D721Med (cell line): ENCODE measurements around the gene PLEKHM1.

Experiments used
- DNase-seq: peaks from one replicate; pipeline ENCODE4 v3.0.0; 2011; ENCODE audit warnings: low spot score; ENCODE audit not compliant: insufficient read length
- FAIRE-seq: peaks from 2 replicates; lab custom pipeline; 2011; peaks lifted over from hg19 to GRCh38; lab: Jason Lieb, UNC
- TF ChIP-seq, protein P1 (sequence below): IDR thresholded peaks from 2 replicates; pipeline ENCODE4 v1.5.1; 2012; ENCODE audit warnings: mild to moderate bottlenecking, control low read depth; ENCODE audit not compliant: insufficient read depth; ENCODE audit errors: missing control alignments

The PLEKHM1 gene

DNA sequence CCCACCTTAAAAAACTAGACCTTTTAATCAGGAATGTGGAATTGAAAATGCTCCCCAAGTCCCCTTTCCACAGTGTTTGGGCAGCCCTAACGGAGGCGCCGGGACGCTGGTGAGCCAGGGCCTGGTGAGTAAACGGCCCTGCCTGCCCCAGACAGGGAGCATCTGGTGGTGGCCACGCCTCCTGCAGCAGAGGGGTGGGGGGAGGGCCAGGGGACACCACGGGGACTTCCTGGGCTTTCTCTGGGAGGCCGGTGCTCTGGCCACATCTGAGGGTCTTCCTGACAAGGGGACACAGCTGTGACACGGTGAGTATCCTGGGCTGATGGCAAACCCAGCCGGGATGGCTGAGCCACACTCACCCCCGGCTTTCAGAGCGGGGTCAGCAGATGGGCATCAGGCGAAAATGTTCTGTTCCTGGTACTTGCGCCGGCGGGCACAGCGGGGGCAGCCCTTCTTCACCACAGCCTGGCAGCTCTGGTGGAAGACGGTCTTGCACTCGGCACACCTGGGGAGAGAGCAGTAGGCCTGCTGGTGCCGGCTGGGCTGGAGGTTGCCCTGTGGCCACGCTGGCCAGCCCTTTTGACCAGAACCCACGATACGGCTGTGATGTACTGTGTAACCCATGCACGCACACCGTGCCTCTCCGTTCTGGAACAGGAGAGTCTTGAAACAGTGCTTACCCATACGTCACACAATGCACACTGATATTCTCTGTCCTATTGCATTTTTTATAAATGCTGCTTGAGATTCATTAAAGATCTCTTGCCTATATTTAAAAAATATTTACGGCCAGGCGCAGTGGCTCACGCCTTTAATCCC, 52.8 kb downstream of the PLEKHM1 start:
- DNase-seq (no peak), FAIRE-seq (no peak)
- TF ChIP-seq, protein P1, sequence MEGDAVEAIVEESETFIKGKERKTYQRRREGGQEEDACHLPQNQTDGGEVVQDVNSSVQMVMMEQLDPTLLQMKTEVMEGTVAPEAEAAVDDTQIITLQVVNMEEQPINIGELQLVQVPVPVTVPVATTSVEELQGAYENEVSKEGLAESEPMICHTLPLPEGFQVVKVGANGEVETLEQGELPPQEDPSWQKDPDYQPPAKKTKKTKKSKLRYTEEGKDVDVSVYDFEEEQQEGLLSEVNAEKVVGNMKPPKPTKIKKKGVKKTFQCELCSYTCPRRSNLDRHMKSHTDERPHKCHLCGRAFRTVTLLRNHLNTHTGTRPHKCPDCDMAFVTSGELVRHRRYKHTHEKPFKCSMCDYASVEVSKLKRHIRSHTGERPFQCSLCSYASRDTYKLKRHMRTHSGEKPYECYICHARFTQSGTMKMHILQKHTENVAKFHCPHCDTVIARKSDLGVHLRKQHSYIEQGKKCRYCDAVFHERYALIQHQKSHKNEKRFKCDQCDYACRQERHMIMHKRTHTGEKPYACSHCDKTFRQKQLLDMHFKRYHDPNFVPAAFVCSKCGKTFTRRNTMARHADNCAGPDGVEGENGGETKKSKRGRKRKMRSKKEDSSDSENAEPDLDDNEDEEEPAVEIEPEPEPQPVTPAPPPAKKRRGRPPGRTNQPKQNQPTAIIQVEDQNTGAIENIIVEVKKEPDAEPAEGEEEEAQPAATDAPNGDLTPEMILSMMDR = no peak

DNA sequence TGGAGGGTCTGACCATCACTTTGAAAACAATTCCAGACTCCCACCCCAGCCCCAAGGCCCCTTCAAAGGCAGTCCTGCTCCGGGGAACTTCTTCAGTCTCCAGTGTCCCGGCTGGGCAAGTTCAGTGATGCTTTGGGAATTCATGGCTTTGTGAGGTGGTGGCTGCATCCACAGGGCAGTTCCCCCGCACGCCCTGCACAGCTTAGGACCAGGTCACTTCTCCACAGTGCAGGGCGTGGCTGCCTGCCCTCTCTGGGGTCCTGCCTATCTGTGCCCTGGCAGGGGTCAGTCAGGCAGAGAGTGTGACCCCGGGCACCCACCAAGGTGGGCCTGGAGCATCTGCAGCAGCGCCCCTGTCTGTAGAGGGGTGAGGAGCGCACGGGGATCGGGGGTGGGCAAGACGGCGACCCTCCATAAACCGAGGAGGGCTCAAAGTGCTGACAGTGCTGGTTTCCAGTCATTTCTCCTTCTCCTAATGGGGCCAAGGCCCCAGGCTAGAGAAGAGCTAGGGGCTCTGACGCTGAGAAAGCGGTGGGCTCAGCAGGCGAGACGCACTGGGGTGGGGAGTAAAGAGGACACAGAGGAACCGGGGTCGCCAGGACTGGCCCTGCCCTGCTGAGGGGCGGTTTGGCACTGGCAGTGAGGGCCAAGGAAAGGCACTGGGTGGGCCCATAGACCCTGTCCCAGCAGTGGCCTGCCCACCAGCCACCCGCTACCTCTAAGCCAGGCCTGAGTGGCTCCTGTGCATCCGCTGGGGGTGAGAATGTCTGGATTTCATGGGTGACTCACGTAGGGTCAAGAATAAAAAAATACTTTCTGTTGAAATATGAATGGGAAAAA, 53.7 kb downstream of the PLEKHM1 start:
- TF ChIP-seq, protein P1 = no peak
- DNase-seq (no peak), FAIRE-seq (no peak)

DNA sequence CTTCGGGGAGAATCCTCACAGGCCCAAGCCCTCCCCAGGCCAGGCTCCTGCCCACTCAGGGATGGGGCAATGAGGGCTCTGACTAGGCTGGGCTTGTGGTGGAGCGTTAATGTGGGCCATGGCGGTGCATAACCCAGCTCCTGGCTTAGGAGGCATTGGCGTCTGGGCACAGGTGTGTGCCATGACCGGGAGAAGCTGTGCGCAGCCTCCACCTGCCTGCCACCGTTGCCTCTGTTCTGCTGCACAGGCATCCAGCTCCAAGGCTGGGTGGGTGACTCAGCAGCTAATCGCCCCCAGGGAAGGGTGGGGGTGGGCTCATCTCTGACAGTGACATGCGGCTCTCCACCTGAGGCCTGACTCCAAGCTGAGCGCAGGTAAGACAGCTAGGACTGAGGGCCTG, 54.4 kb downstream of the PLEKHM1 start:
- no peak for DNase-seq
- TF ChIP-seq, protein P1 = no peak
- no peak for FAIRE-seq

DNA sequence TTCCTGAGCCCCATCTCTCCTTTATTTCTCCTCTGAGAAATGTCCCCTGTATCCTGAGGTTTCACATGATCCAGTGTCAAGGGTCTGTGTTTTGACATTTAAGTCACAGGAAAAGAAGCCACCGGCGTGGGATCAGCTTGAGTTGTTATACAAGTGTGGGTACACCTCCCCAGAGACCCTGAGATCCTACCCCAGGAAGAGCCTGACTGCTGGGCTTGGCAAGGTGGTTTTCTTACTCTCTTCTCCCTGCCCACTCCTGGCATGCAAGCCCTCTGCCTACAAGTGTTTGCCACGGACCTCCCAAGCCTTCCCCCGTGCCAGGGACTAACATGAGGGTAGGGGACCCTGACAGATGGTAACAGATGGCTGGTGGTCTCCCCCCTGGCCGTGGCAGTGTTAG, 55.0 kb downstream of the PLEKHM1 start:
- DNase-seq (no peak), FAIRE-seq (no peak)
- TF ChIP-seq, protein P1 = no peak

DNA sequence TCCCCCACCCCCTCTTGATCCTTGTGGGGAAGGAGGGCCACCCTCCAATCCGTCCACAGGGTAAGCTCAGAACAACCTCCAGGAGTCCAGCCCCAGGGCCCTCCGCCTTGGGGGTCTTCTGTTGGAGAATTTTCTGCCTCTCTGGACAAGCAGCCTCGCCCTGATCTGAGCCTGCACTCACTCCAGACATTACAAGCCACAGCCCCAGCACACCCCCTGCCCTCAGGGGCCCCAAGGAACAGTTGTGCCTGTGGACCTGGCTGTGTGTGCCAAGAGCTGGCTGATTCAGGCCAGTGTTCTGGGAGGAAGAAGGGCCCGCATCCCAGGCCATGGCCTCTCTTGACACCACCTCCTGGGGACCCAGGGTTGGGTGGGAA, 57.4 kb downstream of the PLEKHM1 start:
- FAIRE-seq (no peak), DNase-seq (no peak)
- TF ChIP-seq, protein P1 = no peak

- FAIRE-seq (no peak), DNase-seq (no peak)
- TF ChIP-seq, protein P1 = no peak
Measured at GRCh38 chr17:45432405-45433158, 57.9 kb downstream of the PLEKHM1 start, which contains the start of gene ARHGAP27. ARHGAP27 (minus strand) TSS chr17:45432870; CDS start chr17:45430279, 2,591 bp downstream.
